GM12801 (cell line): Measurements from ENCODE around the gene LRRC4C.

Source experiments
- TF ChIP-seq, protein P1 (sequence below): IDR thresholded peaks from one replicate; pipeline ENCODE4 v1.5.1; 2011; ENCODE audit warnings: control low read depth; ENCODE audit not compliant: insufficient read length; ENCODE audit errors: extremely low read depth

Gene LRRC4C

DNA sequence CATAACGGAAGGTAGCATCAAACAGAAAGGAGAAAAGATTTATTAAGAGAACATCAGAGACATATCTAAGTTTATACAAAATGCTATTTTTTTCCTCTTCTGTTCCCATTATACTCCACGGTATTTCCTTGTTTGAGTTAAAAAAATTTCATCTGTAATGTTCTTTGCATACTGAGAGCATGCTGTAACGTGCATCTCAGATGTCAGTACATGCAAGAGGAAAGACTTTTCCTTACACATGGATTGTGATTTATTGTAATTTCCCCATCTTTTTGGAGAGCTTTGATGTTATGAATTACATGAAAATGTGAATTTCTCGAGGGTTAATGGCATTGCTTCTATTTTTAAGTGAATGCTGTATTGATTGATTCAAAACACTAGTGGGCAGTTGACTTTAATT is 1164.0 kb downstream of the LRRC4C start:
- TF ChIP-seq, protein P1, sequence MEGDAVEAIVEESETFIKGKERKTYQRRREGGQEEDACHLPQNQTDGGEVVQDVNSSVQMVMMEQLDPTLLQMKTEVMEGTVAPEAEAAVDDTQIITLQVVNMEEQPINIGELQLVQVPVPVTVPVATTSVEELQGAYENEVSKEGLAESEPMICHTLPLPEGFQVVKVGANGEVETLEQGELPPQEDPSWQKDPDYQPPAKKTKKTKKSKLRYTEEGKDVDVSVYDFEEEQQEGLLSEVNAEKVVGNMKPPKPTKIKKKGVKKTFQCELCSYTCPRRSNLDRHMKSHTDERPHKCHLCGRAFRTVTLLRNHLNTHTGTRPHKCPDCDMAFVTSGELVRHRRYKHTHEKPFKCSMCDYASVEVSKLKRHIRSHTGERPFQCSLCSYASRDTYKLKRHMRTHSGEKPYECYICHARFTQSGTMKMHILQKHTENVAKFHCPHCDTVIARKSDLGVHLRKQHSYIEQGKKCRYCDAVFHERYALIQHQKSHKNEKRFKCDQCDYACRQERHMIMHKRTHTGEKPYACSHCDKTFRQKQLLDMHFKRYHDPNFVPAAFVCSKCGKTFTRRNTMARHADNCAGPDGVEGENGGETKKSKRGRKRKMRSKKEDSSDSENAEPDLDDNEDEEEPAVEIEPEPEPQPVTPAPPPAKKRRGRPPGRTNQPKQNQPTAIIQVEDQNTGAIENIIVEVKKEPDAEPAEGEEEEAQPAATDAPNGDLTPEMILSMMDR, result no peak

- TF ChIP-seq, protein P1, result no peak
These were observed 1164.7 kb downstream of the LRRC4C start for GRCh38 chr11:40294741-40295140.

DNA sequence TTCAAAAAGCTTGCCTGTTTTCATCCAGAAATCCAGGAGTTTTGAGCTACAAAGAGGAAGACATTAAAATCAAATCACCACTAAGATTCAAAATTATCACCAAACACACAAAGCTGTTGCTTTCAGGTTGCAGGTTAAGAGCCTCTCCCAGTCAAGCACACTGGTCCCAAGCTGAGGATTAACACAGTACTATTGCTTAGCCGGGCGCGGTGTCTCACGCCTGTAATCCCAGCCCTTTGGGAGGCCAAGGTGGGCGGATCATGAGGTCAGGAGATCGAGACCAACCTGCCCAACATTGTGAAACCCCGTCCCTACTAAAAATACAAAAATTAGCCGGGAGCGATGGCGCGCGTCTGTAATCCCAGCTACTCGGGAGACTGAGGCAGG is 1165.1 kb downstream of the LRRC4C start:
- TF ChIP-seq, protein P1, result no peak

- TF ChIP-seq, protein P1, result no peak
These were observed 1165.7 kb downstream of the LRRC4C start for GRCh38 chr11:40293655-40294348.

- TF ChIP-seq, protein P1, result no peak
These were observed 1166.5 kb downstream of the LRRC4C start for GRCh38 chr11:40292721-40293508.

GRCh38 chr11:40291741-40292140 is 1167.7 kb downstream of the LRRC4C start:
- TF ChIP-seq, protein P1, result no peak

GRCh38 chr11:40291329-40291728 is 1168.1 kb downstream of the LRRC4C start:
- TF ChIP-seq, protein P1, result no peak
